MM.1S (cell line): Measurements from ENCODE around the gene NELFA.

Source experiments
- EZH2 ChIP-seq: fragments of 300-600 bp; sonication (generic); optimal IDR thresholded peaks from 2 replicates; pipeline ENCODE3; 2017; ENCODE audit warnings: low read depth, mild to moderate bottlenecking, antibody characterized with exemption, low read length, mixed read lengths
- TF ChIP-seq, protein P1 (sequence below): fragments of 300-600 bp; sonication (generic); IDR thresholded peaks from 2 replicates; pipeline ENCODE4 v1.5.1; 2016; ENCODE audit warnings: antibody characterized with exemption, low read length, mixed read lengths

DNA sequence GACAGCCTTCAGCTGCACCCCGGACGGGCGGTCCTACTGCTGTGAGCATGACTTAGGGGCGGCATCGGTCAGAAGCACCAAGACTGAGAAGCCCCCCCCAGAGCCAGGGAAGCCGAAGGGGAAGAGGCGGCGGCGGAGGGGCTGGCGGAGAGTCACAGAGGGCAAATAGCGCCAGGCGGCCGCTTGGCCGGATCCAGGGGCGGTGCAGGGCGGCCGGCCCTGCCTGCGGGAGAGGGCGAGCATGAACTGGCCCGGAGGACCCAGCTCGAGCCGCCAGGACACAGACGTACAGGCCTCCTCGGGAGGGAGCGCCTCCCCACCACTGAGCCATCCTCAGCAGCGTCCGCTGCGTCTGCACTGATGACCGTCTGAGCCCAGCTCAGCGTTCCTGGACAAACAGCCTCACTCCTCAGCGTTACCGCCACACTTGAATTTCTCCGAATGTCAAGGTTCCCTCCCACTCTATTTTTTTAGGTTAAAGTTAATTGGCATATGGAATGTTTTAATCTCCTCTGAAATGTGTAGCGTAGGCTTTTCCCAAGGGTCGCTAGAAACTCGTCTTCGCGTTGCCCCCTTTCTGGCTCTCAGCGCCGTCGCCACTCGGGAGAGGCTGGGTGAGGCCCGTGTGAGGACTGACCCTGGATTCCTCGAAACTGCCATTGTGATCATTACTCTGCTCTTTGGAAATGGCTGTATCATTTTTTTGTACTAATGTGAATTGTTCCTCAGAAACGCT, 29.9 kb downstream of the NELFA start:
- TF ChIP-seq, protein P1, sequence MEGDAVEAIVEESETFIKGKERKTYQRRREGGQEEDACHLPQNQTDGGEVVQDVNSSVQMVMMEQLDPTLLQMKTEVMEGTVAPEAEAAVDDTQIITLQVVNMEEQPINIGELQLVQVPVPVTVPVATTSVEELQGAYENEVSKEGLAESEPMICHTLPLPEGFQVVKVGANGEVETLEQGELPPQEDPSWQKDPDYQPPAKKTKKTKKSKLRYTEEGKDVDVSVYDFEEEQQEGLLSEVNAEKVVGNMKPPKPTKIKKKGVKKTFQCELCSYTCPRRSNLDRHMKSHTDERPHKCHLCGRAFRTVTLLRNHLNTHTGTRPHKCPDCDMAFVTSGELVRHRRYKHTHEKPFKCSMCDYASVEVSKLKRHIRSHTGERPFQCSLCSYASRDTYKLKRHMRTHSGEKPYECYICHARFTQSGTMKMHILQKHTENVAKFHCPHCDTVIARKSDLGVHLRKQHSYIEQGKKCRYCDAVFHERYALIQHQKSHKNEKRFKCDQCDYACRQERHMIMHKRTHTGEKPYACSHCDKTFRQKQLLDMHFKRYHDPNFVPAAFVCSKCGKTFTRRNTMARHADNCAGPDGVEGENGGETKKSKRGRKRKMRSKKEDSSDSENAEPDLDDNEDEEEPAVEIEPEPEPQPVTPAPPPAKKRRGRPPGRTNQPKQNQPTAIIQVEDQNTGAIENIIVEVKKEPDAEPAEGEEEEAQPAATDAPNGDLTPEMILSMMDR = no peak
- no peak for TF ChIP-seq EZH2
